LoVo (cell line): ENCODE data around the gene RPS6KA1.
"Not testable (repeated sequence)": the region's sequence is repeated elsewhere in the genome, so short reads cannot be mapped to it uniquely, and the experiment has no call there.

Experiments
- DNase-seq: peaks from one replicate; pipeline ENCODE4 v3.0.0-alpha.2; 2016; ENCODE audit warnings: low spot score

The RPS6KA1 gene

GRCh38 chr1:26598890-26599289 lies 69.3 kb downstream of the RPS6KA1 start:
- no peak for DNase-seq

- DNase-seq: peak; percentile 69
Observed at GRCh38 chr1:26602378-26602959, 72.9 kb downstream of the RPS6KA1 start.

- no peak for DNase-seq
Observed at GRCh38 chr1:26603856-26604255, 74.3 kb downstream of the RPS6KA1 start.

- no peak for DNase-seq
Observed at GRCh38 chr1:26607186-26607585, 77.6 kb downstream of the RPS6KA1 start.

GRCh38 chr1:26608895-26609294 lies 79.3 kb downstream of the RPS6KA1 start:
- no peak for DNase-seq

GRCh38 chr1:26610781-26611180 lies 81.2 kb downstream of the RPS6KA1 start:
- no peak for DNase-seq

GRCh38 chr1:26612627-26613026 lies 83.1 kb downstream of the RPS6KA1 start:
- DNase-seq: not testable (repeated sequence)

GRCh38 chr1:26614655-26615411 lies 85.3 kb downstream of the RPS6KA1 start:
- no peak for DNase-seq

GRCh38 chr1:26616881-26617280 lies 87.3 kb downstream of the RPS6KA1 start:
- no peak for DNase-seq

GRCh38 chr1:26618561-26618960 lies 89.0 kb downstream of the RPS6KA1 start:
- DNase-seq: no peak
